ENCODE data around the gene KRT15.

KRT15 gene

GRCh38 chr17:41490000-41490990, 28.4 kb downstream of the KRT15 start:
- peak in 2 of 3 donors; percentile 12 to 16 for DNase-seq
- H3K27ac ChIP-seq (ENCODE audit: insufficient read depth in 1 of 2, low read depth in 1 of 2, low read length in 2 of 2, poor library complexity in 1 of 2, severe bottlenecking in 2 of 2): no peak overlapping the region
- ChIA-PET CTCF (interaction anchor here (0.8 to 1.2 kb wide), 2 partner anchors 58 to 173 kb away, joined by 3 to 4 read pairs; no protein-coding TSS in a partner anchor), POLR2A (no interaction called here)
- no peaks in the 10 kb centered on the region for H3K36me3 ChIP-seq (ENCODE audit: control insufficient read depth in 4 of 4, insufficient read depth in 4 of 4, low read length in 3 of 4)
- peaks cover 0 to 5% (median 0%) of the 10 kb centered on the region in 4 experiments for H3K4me1 ChIP-seq (ENCODE audit: control extremely low read depth in 1 of 4, control insufficient read depth in 4 of 4, insufficient read depth in 4 of 4, low read length in 3 of 4)
- WGBS (ENCODE audit: insufficient coverage): 69% methylated on average over 7 of the region's 10 CpGs
- H3K9me3 ChIP-seq (ENCODE audit: control extremely low read depth in 1 of 5, control insufficient read depth in 4 of 5, insufficient read depth in 2 of 5, low read depth in 1 of 5, low read length in 4 of 5): no peaks in the 10 kb centered on the region
- peaks cover 0 to 2% (median 0%) of the 10 kb centered on the region in 5 experiments for H3K27me3 ChIP-seq (replicated peaks in 2 of 5; ENCODE audit: control insufficient read depth in 4 of 5, insufficient read depth in 5 of 5, low read length in 4 of 5)
- no peak overlapping the region for H3K4me3 ChIP-seq (ENCODE audit: control insufficient read depth in 1 of 7, extremely low read depth in 1 of 7, insufficient read depth in 4 of 7, low read depth in 2 of 7, low read length in 6 of 7)

GRCh38 chr17:41489531-41489930, 29.2 kb downstream of the KRT15 start, which contains the start of gene KRT36:
TSS of gene KRT36 (minus strand) at chr17:41489910. CDS start at chr17:41489864, 46 bp downstream.
- Histone ChIP-seq H3K36me3 (ENCODE audit: control insufficient read depth in 4 of 4, insufficient read depth in 4 of 4, low read length in 3 of 4) (no peaks in the 10 kb centered on the region), H3K4me3 (ENCODE audit: control insufficient read depth in 1 of 7, extremely low read depth in 1 of 7, insufficient read depth in 4 of 7, low read depth in 2 of 7, low read length in 6 of 7) (no peak within 1 kb of the TSS), H3K27ac (ENCODE audit: insufficient read depth in 1 of 2, low read depth in 1 of 2, low read length in 2 of 2, poor library complexity in 1 of 2, severe bottlenecking in 2 of 2) (no peak within 1 kb of the TSS), H3K9me3 (ENCODE audit: control extremely low read depth in 1 of 5, control insufficient read depth in 4 of 5, insufficient read depth in 2 of 5, low read depth in 1 of 5, low read length in 4 of 5) (no peaks in the 10 kb centered on the region), H3K4me1 (ENCODE audit: control extremely low read depth in 1 of 4, control insufficient read depth in 4 of 4, insufficient read depth in 4 of 4, low read length in 3 of 4) (peaks cover 0 to 5% (median 0%) of the 10 kb centered on the region in 4 experiments), H3K27me3 (replicated peaks in 2 of 5; ENCODE audit: control insufficient read depth in 4 of 5, insufficient read depth in 5 of 5, low read length in 4 of 5) (peaks cover 0 to 2% (median 0%) of the 10 kb centered on the region in 5 experiments)
- ChIA-PET CTCF (interaction anchor here (0.8 to 1.3 kb wide), 2 partner anchors 8 to 173 kb away, joined by 3 to 4 read pairs; no protein-coding TSS in a partner anchor), POLR2A (no interaction called here)
- DNase-seq: no peak
- 97% methylated on average over 11 of the region's 12 CpGs for WGBS (ENCODE audit: insufficient coverage)

- WGBS (ENCODE audit: insufficient coverage): 63% methylated on average over 27 of the region's 29 CpGs
- POLR2A ChIA-PET: no interaction called here
- peak; percentile 18 to 40 (median 25) for DNase-seq
These were observed 31.7 kb downstream of the KRT15 start for GRCh38 chr17:41486809-41487530.

GRCh38 chr17:41486316-41486715, 32.4 kb downstream of the KRT15 start:
- H3K27me3 ChIP-seq (replicated peaks in 2 of 5; ENCODE audit: control insufficient read depth in 4 of 5, insufficient read depth in 5 of 5, low read length in 4 of 5): peaks cover 0 to 4% (median 0%) of the 10 kb centered on the region in 5 experiments

More at GRCh38 chr17:41486809-41487530, 31.7 kb downstream of the KRT15 start:
- Histone ChIP-seq H3K9me3 (ENCODE audit: control extremely low read depth in 1 of 5, control insufficient read depth in 4 of 5, insufficient read depth in 2 of 5, low read depth in 1 of 5, low read length in 4 of 5) (no peaks in the 10 kb centered on the region), H3K4me3 (ENCODE audit: control insufficient read depth in 1 of 7, extremely low read depth in 1 of 7, insufficient read depth in 4 of 7, low read depth in 2 of 7, low read length in 6 of 7) (no peak overlapping the region), H3K27me3 (replicated peaks in 2 of 5; ENCODE audit: control insufficient read depth in 4 of 5, insufficient read depth in 5 of 5, low read length in 4 of 5) (peaks cover 0 to 3% (median 0%) of the 10 kb centered on the region in 5 experiments), H3K27ac (ENCODE audit: insufficient read depth in 1 of 2, low read depth in 1 of 2, low read length in 2 of 2, poor library complexity in 1 of 2, severe bottlenecking in 2 of 2) (no peak overlapping the region), H3K4me1 (ENCODE audit: control extremely low read depth in 1 of 4, control insufficient read depth in 4 of 4, insufficient read depth in 4 of 4, low read length in 3 of 4) (peaks cover 0 to 5% (median 0%) of the 10 kb centered on the region in 4 experiments), H3K36me3 (ENCODE audit: control insufficient read depth in 4 of 4, insufficient read depth in 4 of 4, low read length in 3 of 4) (no peaks in the 10 kb centered on the region)
- CTCF ChIA-PET: interaction anchor here (1.0 to 1.3 kb wide), 5 partner anchors 8 to 161 kb away, joined by 3 read pairs; no protein-coding TSS in a partner anchor

GRCh38 chr17:41484920-41485904, 33.5 kb downstream of the KRT15 start:
- WGBS (ENCODE audit: insufficient coverage): 96% methylated on average over 5 of the region's 8 CpGs
- H3K4me3 ChIP-seq (ENCODE audit: control insufficient read depth in 1 of 7, extremely low read depth in 1 of 7, insufficient read depth in 4 of 7, low read depth in 2 of 7, low read length in 6 of 7): no peak overlapping the region
- DNase-seq: no peak
- H3K27ac ChIP-seq (ENCODE audit: insufficient read depth in 1 of 2, low read depth in 1 of 2, low read length in 2 of 2, poor library complexity in 1 of 2, severe bottlenecking in 2 of 2): no peak overlapping the region
- no peaks in the 10 kb centered on the region for H3K36me3 ChIP-seq (ENCODE audit: control insufficient read depth in 4 of 4, insufficient read depth in 4 of 4, low read length in 3 of 4)
- H3K27me3 ChIP-seq (replicated peaks in 2 of 5; ENCODE audit: control insufficient read depth in 4 of 5, insufficient read depth in 5 of 5, low read length in 4 of 5): peaks cover 0 to 4% (median 0%) of the 10 kb centered on the region in 5 experiments
- CTCF ChIA-PET: interaction anchor here (0.9 kb wide), 1 partner anchor 9 kb away, joined by 4 read pairs; no protein-coding TSS in a partner anchor
- POLR2A ChIA-PET: no interaction called here
- H3K4me1 ChIP-seq (ENCODE audit: control extremely low read depth in 1 of 4, control insufficient read depth in 4 of 4, insufficient read depth in 4 of 4, low read length in 3 of 4): peaks cover 0 to 2% (median 0%) of the 10 kb centered on the region in 4 experiments
- no peaks in the 10 kb centered on the region for H3K9me3 ChIP-seq (ENCODE audit: control extremely low read depth in 1 of 5, control insufficient read depth in 4 of 5, insufficient read depth in 2 of 5, low read depth in 1 of 5, low read length in 4 of 5)

More at GRCh38 chr17:41486316-41486715, 32.4 kb downstream of the KRT15 start:
- 94% methylated on average over 13 of the region's 13 CpGs for WGBS (ENCODE audit: insufficient coverage)
- H3K4me3 ChIP-seq (ENCODE audit: control insufficient read depth in 1 of 7, extremely low read depth in 1 of 7, insufficient read depth in 4 of 7, low read depth in 2 of 7, low read length in 6 of 7): no peak overlapping the region
- peaks cover 0 to 5% (median 0%) of the 10 kb centered on the region in 4 experiments for H3K4me1 ChIP-seq (ENCODE audit: control extremely low read depth in 1 of 4, control insufficient read depth in 4 of 4, insufficient read depth in 4 of 4, low read length in 3 of 4)
- DNase-seq: no peak
- no peaks in the 10 kb centered on the region for H3K9me3 ChIP-seq (ENCODE audit: control extremely low read depth in 1 of 5, control insufficient read depth in 4 of 5, insufficient read depth in 2 of 5, low read depth in 1 of 5, low read length in 4 of 5)
- ChIA-PET CTCF (interaction anchor here (1.0 to 1.3 kb wide), 4 partner anchors 9 to 162 kb away, joined by 3 read pairs; no protein-coding TSS in a partner anchor), POLR2A (no interaction called here)
- no peaks in the 10 kb centered on the region for H3K36me3 ChIP-seq (ENCODE audit: control insufficient read depth in 4 of 4, insufficient read depth in 4 of 4, low read length in 3 of 4)
- H3K27ac ChIP-seq (ENCODE audit: insufficient read depth in 1 of 2, low read depth in 1 of 2, low read length in 2 of 2, poor library complexity in 1 of 2, severe bottlenecking in 2 of 2): no peak overlapping the region

All from common myeloid progenitor, CD34-positive (primary cell).